ENCODE results near the gene ZNF735.

DNA sequence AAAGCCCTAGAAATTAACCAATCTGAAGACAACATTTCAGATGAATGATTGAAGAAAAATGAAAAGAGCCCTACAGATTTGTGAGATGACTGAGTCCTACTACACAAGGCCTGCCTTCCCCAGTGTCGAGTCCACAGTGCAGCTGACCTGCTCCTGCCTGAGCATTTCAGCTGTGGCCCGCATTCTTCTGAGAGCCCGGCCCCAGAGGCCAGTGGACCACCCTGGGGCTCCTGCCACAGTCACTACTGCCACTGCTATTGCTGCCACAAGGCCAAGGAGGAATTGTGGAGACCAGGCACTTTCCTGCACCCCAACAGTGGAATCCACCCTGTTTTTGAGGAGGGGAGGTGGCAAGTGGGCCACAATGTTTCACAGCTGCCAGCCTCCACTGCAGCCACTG is 19.6 kb upstream of the ZNF735 start:
- TF ChIP-seq, protein P1, sequence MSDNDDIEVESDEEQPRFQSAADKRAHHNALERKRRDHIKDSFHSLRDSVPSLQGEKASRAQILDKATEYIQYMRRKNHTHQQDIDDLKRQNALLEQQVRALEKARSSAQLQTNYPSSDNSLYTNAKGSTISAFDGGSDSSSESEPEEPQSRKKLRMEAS (IDR thresholded peaks at IDR 0.05), result no peak
- no peak for TF ChIP-seq HDAC2 (IDR thresholded peaks at IDR 0.05)

Measured in A549 (cell line).